ENCODE results near the gene SLC30A7.
"Not testable (repeated sequence)": the region's sequence is repeated elsewhere in the genome, so short reads cannot be mapped to it uniquely, and the experiment has no call there.

The SLC30A7 gene

GRCh38 chr1:100889869-100890482 lies 5.9 kb upstream of the SLC30A7 start:
- DNase-seq (ENCODE audit: low spot score) = not testable (repeated sequence)

DNA sequence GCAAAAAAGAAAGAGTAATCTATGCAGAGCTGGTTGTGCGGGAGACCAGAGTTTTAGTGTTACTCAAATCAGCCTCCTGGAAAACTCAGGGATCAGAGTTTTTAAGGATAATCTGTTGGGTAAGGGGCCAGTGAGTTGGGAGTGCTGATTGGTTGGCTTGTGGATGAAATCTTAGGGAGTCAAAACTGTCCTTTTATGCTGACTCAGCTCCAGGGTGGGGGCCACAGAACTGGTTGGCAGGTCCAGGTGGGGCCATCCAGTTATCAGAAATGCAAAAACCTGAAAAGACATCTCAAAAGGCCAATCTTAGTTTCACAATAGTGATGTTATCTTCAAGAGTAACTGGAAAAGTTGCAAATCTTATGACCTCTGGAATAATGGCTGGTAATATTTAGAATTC lies 4.5 kb upstream of the SLC30A7 start:
- no peak for DNase-seq (ENCODE audit: low spot score)

GRCh38 chr1:100892554-100892953 lies 3.3 kb upstream of the SLC30A7 start:
- DNase-seq (ENCODE audit: low spot score) = no peak

DNA sequence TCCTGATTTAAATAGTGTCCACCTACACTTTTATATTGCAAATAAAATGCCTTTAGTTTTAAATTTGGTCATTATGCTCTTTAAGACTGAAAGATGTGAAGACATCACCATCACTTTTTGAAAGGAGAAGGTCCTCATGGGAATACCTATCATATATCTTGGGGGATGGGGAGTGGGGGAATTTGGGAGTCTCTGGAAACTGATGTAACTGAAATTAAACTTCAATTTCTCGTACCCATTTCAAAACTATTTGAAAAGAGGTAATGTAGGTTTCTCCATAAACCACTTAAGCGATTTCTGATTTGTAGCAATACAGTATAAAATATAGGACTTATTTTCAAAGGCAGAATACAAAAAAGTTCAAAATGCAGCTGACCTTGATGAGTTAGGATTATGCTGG lies 2.2 kb upstream of the SLC30A7 start:
- no peak for DNase-seq (ENCODE audit: low spot score)

GRCh38 chr1:100894603-100895539 lies 1.0 kb upstream of the SLC30A7 start, which contains the start of gene EXTL2:
EXTL2 (minus strand) TSS chr1:100894842; CDS start chr1:100888757, 6,085 bp downstream.
- peak; percentile 86 for DNase-seq (ENCODE audit: low spot score)

- DNase-seq (ENCODE audit: low spot score) = peak; percentile 20
Measured at GRCh38 chr1:100896481-100896982, 642 bp downstream of the SLC30A7 start.

- no peak for DNase-seq (ENCODE audit: low spot score)
Measured at GRCh38 chr1:100902365-100902764, 6.5 kb downstream of the SLC30A7 start.

DNA sequence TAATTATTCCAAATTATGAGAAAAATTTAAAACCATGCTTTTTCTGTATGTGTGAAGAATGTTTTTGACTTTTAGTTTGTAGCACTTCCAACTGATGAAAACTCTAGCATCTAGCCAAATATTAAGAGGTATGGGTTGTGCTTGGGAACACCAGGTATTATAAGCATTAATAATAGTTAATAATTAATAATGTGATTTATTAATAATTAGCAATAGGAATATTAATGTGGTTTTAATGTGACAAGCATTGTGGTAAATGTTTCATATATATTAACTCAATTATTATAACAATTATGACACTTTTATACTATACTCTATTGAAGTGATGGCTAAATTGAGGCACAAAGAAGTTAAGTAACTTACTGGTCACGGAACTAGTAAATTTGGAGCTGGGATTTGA lies 7.9 kb downstream of the SLC30A7 start:
- DNase-seq (ENCODE audit: low spot score) = no peak

GRCh38 chr1:100904528-100904927 lies 8.6 kb downstream of the SLC30A7 start:
- DNase-seq (ENCODE audit: low spot score) = no peak

DNA sequence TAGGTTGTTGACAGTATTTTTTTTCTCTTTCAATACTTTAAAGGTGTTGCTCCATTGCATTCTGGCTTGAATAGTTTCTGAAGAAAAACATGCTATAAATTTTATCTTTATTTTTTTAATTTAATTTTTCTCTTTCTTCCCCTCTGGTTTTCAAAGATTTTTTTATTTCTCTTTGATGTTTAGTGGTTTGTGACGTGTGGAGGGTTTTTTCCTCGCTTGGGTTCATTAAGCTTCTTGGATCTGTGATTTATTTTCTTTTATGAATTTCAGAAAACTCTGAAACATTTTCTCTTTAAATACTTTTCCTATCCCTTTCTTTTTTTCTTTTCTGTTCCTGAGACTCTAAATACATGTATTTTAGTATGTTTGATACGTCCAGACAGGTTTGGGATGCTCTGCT lies 9.3 kb downstream of the SLC30A7 start:
- DNase-seq (ENCODE audit: low spot score) = no peak

GRCh38 chr1:100907887-100908286 lies 12.0 kb downstream of the SLC30A7 start:
- no peak for DNase-seq (ENCODE audit: low spot score)

DNA sequence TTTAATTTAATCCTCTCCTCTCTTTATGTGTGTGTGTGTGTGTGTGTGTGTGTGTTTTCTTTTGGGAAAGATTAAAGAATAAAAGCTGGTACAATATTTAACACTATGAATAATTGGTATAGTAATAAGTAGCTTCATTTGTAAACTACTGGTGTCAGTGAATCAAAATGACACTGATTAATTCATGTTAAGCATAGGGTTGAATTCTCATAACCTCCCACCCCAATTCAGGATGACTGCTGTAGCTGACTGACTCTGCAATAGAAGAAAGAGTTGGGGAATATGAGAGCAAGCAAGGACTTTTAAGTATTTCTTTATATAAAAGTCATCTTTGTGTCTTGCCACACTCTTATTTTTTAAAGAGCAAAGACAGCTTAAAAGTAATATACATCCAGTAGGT lies 13.1 kb downstream of the SLC30A7 start:
- no peak for DNase-seq (ENCODE audit: low spot score)

DNA sequence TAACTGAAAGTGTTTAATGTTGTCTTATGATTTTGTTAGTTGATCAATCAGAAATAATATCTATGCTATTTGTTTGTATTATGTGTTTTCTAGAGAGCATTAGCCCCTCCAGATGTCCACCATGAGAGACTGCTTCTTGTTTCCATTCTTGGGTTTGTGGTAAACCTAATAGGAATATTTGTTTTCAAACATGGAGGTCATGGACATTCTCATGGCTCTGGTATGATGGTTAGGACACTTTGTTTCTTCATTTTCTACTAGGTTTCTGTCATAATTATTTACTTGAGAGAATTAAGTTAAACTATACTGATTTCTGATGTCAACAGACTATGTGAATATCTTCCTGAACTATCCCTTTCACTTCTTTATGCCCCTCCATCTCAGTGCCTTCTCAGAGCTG lies 16.1 kb downstream of the SLC30A7 start:
- no peak for DNase-seq (ENCODE audit: low spot score)

- peak; percentile 46 for DNase-seq (ENCODE audit: low spot score)
Measured at GRCh38 chr1:100921110-100921706, 25.3 kb downstream of the SLC30A7 start.

DNA sequence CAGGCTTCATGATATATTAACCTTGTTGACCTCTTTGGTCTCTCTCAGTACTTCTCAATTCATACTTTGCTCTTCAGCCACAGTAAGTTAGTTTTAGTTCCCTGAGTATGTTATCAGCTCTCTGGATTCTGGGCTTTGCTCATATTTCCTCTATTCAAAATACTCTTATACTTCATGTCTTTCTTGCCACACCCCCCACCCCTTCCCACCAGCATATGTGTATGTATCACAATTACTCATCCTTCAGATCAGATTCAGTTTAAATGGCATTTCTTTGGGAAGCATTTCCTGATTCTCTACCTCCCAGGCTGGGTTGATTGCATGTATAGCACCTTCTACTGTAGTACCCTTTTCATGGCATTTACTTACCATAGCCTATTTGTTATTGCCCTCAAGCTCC lies 28.3 kb downstream of the SLC30A7 start:
- no peak for DNase-seq (ENCODE audit: low spot score)

DNA sequence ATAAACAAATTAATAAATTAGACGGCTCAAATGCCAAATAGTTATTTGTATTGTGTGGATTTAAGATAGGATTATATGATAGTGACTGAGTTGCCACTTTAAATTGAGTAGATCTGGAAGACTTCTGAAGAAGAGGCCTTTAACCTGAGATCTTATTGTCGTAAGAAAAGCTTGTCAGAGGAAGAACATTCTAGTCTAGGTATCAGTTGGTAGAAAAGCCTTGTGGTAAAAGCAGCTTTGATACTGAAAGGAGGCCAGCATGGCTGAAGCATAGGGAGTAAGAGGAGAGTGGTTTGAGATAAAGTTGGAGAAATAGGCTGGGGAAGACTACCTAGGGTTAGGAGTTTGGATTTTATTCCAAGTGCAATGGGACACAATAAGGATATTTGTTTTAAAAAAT lies 29.1 kb downstream of the SLC30A7 start:
- no peak for DNase-seq (ENCODE audit: low spot score)

DNA sequence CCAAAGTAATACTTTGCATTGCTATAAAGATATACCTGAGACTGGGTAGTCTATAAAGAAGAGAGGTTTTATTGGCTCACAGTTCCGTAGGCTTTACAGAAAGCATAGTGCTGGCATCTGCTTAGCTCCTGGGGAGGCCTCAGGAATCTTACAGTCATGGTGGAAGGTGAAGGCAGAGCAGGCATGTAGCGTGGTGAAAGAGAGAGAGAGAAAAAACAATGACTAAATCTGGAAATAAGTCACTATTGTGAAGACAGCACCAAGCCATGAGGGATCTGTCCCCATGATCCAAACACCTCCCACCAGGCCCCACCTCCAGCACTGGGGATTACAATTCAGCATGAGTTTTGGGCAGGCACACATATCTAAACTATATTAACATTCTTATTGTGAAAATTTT lies 30.4 kb downstream of the SLC30A7 start:
- no peak for DNase-seq (ENCODE audit: low spot score)

DNA sequence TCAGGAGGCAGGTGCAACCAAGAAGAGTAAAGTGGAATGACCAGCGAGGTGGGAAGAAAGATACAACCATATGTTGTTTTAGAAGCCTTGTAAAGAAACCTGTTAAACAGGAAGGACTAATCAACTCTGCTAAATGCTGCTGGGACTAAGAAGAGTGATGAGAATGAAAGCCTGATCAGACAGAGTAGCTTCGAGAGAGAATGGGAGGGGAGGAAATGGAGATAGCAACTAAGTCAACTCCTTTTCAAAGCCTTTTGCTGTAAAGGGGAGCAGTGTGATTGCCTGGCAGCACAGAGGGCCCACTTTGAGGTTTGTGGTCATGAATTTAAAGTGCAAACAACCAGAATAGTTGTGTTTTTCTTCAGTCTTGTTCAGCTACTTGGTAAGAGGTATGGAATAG lies 31.4 kb downstream of the SLC30A7 start:
- no peak for DNase-seq (ENCODE audit: low spot score)

DNA sequence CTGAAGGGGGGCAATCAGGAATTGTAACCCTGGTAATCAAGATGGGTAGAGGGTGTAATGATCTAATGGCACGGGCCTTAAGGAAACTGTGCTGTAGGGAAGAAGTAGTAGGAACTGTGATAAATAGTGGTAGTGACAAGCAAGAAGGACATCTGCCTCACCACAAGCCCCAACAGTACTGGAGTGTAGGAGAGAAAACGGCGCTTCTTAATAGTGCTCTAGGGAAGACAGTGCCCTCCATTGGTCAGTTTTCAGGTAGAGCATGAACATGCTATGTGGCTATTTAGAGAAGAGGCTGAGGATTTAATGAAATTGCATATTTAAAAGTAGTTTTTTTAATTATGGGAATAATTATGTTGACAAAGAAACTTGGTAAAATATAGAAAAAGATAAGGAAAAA lies 32.2 kb downstream of the SLC30A7 start:
- DNase-seq (ENCODE audit: low spot score) = no peak

GRCh38 chr1:100930494-100930893 lies 34.6 kb downstream of the SLC30A7 start:
- DNase-seq (ENCODE audit: low spot score) = no peak

DNA sequence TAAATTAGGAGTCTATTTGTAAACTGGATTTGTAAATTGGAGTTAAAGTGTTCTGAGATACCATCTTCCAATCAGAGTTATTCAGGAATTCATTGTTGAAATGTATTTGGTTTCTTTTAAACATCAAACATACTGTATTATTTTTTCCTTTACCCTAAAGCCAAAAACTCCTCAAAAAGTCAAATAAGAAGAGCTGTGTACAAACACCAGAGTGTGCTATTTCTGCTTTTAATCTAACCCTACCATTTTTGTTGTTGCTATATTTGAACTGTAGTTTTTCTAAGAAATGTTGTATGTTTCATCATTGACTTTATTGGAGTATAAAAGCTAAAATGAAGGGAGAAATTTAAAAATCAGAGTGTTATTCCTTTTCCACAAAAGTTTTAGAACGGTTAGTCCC lies 35.8 kb downstream of the SLC30A7 start:
- DNase-seq (ENCODE audit: low spot score) = no peak

DNA sequence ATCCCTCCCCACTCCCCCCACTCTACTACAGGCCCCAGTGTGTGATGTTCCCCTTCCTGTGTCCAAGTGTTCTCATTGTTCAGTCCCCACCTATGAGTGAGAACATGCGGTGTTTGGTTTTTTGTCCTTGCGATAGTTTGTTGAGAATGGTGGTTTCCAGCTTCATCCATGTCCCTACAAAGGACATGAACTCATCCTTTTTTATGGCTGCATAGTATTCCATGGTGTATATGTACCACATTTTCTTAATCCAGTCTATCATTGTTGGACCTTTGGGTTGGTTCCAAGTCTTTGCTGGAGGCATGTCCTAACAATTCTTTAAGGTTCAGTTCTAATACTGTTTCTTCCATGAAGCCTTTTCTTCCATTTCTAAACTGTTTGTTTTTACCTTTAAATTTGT lies 37.7 kb downstream of the SLC30A7 start:
- not testable (repeated sequence) for DNase-seq (ENCODE audit: low spot score)

All from SK-N-DZ (cell line).